ENCODE results near the gene SPTB.

Gene SPTB

DNA sequence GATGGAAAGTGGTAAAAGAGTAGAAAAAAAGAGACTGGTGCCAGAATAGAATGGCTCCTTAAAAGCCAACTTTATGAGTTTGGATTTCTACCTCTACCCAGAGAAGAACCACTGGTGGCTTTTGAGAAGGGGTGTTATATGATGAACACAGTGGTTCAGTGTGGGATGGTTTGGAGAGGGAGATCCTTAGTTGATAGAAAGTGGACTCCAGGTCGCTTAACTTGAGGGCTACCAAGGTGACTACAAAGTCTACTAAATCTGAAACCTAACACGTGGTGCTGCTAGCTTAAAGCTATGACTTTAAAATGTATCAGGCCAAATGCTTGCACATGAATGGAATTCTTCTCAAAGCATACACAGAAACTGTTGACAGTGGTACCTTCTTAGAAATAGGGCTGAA is 8.4 kb downstream of the SPTB start:
- TF ChIP-seq, protein P1, sequence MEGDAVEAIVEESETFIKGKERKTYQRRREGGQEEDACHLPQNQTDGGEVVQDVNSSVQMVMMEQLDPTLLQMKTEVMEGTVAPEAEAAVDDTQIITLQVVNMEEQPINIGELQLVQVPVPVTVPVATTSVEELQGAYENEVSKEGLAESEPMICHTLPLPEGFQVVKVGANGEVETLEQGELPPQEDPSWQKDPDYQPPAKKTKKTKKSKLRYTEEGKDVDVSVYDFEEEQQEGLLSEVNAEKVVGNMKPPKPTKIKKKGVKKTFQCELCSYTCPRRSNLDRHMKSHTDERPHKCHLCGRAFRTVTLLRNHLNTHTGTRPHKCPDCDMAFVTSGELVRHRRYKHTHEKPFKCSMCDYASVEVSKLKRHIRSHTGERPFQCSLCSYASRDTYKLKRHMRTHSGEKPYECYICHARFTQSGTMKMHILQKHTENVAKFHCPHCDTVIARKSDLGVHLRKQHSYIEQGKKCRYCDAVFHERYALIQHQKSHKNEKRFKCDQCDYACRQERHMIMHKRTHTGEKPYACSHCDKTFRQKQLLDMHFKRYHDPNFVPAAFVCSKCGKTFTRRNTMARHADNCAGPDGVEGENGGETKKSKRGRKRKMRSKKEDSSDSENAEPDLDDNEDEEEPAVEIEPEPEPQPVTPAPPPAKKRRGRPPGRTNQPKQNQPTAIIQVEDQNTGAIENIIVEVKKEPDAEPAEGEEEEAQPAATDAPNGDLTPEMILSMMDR (IDR thresholded peaks at IDR 0.05; ENCODE audit: borderline replicate concordance, insufficient read depth, low read depth, low read length), result no peak
- no peak overlapping the region for H3K4me3 ChIP-seq (ENCODE audit: low read depth, low read length)

DNA sequence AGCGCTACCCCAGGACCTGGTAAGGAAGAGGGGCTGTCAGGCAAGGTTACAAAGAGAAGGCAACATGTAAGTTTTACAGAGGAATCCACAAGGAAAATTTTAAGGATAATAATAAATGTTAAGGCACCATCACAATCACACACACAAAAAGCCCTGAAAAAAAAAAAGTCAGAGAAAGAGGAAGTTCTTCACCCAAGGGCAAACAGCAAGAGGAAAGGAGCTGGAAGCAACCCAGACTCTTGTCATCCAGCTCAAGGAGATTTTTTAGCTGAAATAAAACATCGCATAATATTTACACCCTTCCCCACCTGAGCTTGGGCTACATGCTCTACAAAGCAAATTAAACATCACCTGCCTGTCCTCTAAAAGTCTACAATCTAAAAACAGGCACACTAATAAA is 9.5 kb downstream of the SPTB start:
- TF ChIP-seq, protein P1 (IDR thresholded peaks at IDR 0.05; ENCODE audit: borderline replicate concordance, insufficient read depth, low read depth, low read length), result no peak
- H3K4me3 ChIP-seq (ENCODE audit: low read depth, low read length), result no peak overlapping the region

DNA sequence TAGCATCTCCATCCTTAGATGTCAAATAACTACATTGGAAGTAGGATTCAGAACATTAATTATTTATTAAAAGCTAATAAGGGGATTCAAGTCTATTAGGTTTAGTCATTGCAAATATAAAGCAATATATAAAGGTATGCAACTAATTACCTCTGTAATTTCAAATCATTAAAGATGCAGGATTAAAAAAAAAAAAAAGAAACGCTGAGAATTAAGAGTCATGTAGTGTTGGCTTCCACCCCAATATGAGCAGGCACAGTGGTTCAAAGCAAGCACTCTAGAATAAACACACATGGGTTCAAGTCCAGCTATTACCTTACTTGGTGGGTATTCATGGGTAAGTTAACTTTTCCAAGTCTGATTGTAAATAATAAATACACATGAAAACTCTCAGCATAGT is 10.9 kb downstream of the SPTB start:
- TF ChIP-seq, protein P1 (IDR thresholded peaks at IDR 0.05; ENCODE audit: borderline replicate concordance, insufficient read depth, low read depth, low read length), result no peak
- H3K4me3 ChIP-seq (ENCODE audit: low read depth, low read length), result no peak overlapping the region

DNA sequence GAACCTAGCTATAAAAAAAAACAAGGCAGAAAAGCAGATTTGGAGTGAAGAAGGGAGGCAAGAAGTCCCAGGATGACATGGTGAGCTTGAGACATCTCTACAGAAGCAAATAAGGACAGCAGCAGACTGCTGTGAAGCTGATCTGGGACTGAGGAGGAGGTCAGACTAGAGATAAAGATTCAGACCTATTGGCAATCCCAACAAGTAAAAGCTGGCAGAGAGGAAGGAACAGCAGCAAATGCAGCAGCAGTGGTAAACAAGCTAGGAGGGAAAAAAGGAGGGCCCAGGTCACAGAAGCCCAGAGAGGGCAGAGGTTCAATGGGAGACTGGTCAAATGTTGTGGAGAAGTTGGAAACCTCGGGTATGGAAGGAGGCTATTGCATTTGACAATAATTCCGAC is 11.3 kb downstream of the SPTB start:
- no peak overlapping the region for H3K4me3 ChIP-seq (ENCODE audit: low read depth, low read length)
- TF ChIP-seq, protein P1 (IDR thresholded peaks at IDR 0.05; ENCODE audit: borderline replicate concordance, insufficient read depth, low read depth, low read length), result no peak

DNA sequence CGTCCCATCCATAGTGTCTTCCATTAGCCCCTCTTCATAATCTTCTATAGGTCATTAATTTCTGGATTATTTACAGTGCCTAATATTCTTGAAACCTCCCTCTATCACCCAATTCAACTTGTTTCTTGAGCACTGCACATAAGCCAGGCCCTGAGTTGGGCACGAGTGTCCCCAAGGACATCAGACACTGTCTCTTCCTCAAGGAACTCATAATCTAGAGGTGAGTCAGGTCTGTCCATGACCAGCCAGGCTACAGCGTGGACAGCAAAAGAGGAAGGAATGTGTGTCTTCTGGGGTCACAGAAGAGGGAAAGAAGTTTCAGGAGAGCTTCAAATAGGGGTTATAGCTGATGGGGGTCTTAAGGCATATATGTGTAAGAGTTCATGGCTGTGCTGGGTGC is 12.5 kb downstream of the SPTB start:
- TF ChIP-seq, protein P1 (IDR thresholded peaks at IDR 0.05; ENCODE audit: borderline replicate concordance, insufficient read depth, low read depth, low read length), result no peak
- no peak overlapping the region for H3K4me3 ChIP-seq (ENCODE audit: low read depth, low read length)

DNA sequence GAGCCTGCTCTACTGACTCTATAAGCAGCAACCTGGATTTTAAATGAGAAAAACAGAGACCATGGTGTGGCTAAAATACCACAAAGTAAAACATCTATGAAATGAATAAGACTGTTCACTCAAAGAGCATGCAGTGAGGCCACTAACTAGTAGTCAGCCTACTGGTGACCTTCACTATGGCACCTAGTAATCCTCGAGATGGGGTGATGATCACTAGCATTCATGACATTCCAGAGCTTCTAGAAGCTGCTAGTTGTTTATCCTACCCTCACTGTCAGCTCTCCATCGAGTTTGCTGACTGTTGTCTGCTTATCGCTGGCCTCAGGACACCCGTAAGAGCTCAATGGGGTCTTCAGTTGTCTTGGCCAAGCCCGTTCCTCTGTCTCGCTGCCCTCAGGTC is 13.7 kb downstream of the SPTB start:
- TF ChIP-seq, protein P1 (IDR thresholded peaks at IDR 0.05; ENCODE audit: borderline replicate concordance, insufficient read depth, low read depth, low read length), result no peak
- H3K4me3 ChIP-seq (ENCODE audit: low read depth, low read length), result no peak overlapping the region

DNA sequence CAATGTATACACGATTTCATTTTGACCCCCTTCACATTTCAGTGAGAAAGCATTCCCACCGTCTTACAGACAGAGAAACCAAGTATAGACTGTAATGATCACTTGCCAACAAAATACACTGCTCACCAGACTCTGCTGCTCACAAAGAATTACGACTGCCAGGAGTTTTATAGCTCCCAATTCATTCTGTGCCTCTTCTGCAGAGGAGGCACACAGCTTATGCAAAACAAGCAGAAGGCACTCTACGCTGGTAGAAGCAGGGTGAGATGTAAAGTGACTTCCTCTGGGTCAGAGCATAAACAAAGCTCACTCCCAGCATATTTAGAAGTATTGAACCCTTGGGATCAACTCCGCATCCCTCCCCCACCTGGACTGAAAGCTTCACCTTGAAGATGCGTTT is 14.6 kb downstream of the SPTB start:
- H3K4me3 ChIP-seq (ENCODE audit: low read depth, low read length), result no peak overlapping the region
- TF ChIP-seq, protein P1 (IDR thresholded peaks at IDR 0.05; ENCODE audit: borderline replicate concordance, insufficient read depth, low read depth, low read length), result no peak

Measured in GM12875 (cell line).